ENCODE data around the gene RAB15. TPM values are rescaled to one million over a fixed set of nuclear protein-coding genes. Genes with fewer than 3 reads are reported as not detected.

RAB15 gene
- total RNA-seq, 1 donor from 2014 or later: 27.5 TPM

DNA sequence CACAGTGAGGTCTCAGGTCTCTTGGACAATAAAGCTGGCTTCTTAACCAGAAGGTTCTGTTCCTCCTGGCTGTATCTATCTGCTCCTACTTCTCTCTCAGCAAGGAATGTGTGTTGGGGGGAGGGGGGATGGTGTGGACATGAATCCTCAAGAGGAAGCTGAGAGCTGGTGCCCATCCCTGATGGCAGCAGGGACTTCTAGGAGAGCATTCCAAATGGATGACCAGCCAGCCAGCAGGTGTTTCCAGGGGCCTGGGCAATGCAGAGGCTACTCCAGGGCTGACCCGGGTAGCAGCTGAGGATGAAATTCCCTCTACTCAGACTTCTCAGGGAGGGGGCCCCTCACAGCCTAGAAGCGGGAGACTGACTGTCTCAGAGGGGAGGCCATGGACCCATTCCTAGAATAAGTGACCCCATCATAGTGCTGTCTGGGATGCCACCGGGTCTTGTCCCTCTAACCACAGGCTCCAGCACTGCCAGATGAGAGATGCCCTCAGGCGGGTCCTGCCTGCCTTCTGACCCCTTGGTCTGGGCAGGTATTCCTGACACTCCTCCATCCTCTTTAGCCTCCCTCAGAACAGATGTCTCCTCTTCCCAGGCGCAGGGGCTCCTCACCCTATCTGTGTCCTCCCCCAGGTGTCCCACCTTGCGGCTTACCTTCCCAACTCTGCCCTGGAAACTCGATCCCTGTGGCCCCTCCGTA lies 1.2 kb downstream of the RAB15 start:
- Mint-ChIP-seq H3K9me3 (ENCODE audit: unreplicated experiment) (no peaks in the 10 kb centered on the region), H3K4me3 (ENCODE audit: unreplicated experiment) (peak overlapping the region; percentile 76), H3K36me3 (ENCODE audit: unreplicated experiment) (no peaks in the 10 kb centered on the region), H3K4me1 (ENCODE audit: unreplicated experiment) (peaks cover 34% of the 10 kb centered on the region), H3K27me3 (ENCODE audit: unreplicated experiment) (peaks cover under 1% of the 10 kb centered on the region), H3K27ac (ENCODE audit: unreplicated experiment) (no peak overlapping the region)
- DNase-seq (ENCODE audit: extremely low spot score, unreplicated experiment): no peak
- TF ChIP-seq, protein P1, sequence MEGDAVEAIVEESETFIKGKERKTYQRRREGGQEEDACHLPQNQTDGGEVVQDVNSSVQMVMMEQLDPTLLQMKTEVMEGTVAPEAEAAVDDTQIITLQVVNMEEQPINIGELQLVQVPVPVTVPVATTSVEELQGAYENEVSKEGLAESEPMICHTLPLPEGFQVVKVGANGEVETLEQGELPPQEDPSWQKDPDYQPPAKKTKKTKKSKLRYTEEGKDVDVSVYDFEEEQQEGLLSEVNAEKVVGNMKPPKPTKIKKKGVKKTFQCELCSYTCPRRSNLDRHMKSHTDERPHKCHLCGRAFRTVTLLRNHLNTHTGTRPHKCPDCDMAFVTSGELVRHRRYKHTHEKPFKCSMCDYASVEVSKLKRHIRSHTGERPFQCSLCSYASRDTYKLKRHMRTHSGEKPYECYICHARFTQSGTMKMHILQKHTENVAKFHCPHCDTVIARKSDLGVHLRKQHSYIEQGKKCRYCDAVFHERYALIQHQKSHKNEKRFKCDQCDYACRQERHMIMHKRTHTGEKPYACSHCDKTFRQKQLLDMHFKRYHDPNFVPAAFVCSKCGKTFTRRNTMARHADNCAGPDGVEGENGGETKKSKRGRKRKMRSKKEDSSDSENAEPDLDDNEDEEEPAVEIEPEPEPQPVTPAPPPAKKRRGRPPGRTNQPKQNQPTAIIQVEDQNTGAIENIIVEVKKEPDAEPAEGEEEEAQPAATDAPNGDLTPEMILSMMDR (IDR thresholded peaks at IDR 0.05): no peak

DNA sequence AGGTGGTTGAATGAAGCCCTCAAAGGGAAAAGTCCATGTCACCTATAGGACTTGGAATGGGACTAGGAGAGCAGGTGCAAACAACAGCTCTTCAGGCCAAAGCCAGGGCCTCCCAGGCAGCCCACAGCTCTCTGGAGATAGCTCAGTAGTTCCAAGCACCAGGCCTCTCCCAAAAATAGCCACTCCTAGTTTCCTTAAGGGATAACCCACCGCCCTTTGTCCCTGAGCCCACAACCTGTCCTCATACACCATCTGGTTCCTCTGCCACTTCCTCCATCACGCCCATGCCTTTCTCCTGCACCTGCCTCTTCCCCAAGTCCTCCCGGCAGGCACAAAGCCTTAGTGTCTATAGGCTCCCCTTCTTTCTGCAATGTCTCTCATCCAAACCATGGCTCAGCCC lies 2.1 kb downstream of the RAB15 start:
- H3K27me3 Mint-ChIP-seq (ENCODE audit: unreplicated experiment): no peaks in the 10 kb centered on the region

DNA sequence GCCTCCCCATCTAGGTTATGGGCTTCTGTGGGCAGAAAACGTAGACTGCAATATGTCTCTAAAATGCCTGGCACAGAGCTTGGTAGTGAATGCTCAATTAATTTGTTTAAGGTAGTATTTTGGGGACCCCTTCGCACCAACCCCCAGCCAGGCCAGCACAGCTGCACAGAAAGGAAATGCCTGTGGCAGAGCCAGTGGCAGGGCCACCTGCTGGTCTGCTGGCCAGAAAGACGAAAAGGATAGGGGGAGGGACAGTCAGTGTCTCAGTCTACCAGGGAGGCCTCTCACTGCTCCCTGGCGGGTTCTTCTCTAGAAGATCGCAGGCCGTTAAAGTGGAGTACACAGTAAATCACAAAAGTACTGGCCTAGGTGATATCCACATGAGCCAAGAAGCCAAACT lies 3.5 kb downstream of the RAB15 start:
- H3K4me1 Mint-ChIP-seq (ENCODE audit: unreplicated experiment): peaks cover 38% of the 10 kb centered on the region
- H3K4me3 Mint-ChIP-seq (ENCODE audit: unreplicated experiment): no peak overlapping the region
- H3K27me3 Mint-ChIP-seq (ENCODE audit: unreplicated experiment): no peaks in the 10 kb centered on the region
- TF ChIP-seq, protein P1 (IDR thresholded peaks at IDR 0.05): no peak
- H3K27ac Mint-ChIP-seq (ENCODE audit: unreplicated experiment): peak overlapping the region; percentile 55
- no peak for DNase-seq (ENCODE audit: extremely low spot score, unreplicated experiment)
- H3K36me3 Mint-ChIP-seq (ENCODE audit: unreplicated experiment): no peaks in the 10 kb centered on the region
- H3K9me3 Mint-ChIP-seq (ENCODE audit: unreplicated experiment): no peaks in the 10 kb centered on the region

More for the DNA sequence above, 2.1 kb downstream of the RAB15 start:
- H3K27ac Mint-ChIP-seq (ENCODE audit: unreplicated experiment): no peak overlapping the region
- no peaks in the 10 kb centered on the region for H3K36me3 Mint-ChIP-seq (ENCODE audit: unreplicated experiment)
- H3K9me3 Mint-ChIP-seq (ENCODE audit: unreplicated experiment): no peaks in the 10 kb centered on the region
- peak overlapping the region; percentile 14 for H3K4me3 Mint-ChIP-seq (ENCODE audit: unreplicated experiment)
- peaks cover 34% of the 10 kb centered on the region for H3K4me1 Mint-ChIP-seq (ENCODE audit: unreplicated experiment)
- no peak for DNase-seq (ENCODE audit: extremely low spot score, unreplicated experiment)
- TF ChIP-seq, protein P1 (IDR thresholded peaks at IDR 0.05): no peak

DNA sequence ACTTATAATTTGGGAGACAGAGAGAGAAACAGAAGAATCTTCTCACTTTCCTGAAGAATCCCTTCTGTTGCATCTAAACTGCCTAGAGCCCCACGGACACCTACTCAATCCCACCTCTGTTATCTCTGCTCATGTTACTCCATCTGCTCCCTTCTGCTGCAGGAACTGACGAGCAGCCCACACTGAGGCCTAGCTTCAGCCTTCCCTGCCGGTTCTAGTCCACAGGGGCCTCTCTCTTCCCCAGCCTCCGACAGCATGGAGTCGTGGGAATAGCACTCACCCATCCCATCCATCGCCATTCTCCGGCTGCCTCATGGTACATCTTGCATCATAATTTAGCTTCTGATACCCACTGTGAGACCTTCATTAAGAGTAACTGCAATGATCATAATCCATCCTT lies 4.0 kb downstream of the RAB15 start:
- no peak overlapping the region for H3K4me3 Mint-ChIP-seq (ENCODE audit: unreplicated experiment)
- no peaks in the 10 kb centered on the region for H3K9me3 Mint-ChIP-seq (ENCODE audit: unreplicated experiment)
- DNase-seq (ENCODE audit: extremely low spot score, unreplicated experiment): no peak
- TF ChIP-seq, protein P1 (IDR thresholded peaks at IDR 0.05): no peak
- peaks cover 38% of the 10 kb centered on the region for H3K4me1 Mint-ChIP-seq (ENCODE audit: unreplicated experiment)
- no peaks in the 10 kb centered on the region for H3K27me3 Mint-ChIP-seq (ENCODE audit: unreplicated experiment)
- peak overlapping the region; percentile 55 for H3K27ac Mint-ChIP-seq (ENCODE audit: unreplicated experiment)
- no peaks in the 10 kb centered on the region for H3K36me3 Mint-ChIP-seq (ENCODE audit: unreplicated experiment)

DNA sequence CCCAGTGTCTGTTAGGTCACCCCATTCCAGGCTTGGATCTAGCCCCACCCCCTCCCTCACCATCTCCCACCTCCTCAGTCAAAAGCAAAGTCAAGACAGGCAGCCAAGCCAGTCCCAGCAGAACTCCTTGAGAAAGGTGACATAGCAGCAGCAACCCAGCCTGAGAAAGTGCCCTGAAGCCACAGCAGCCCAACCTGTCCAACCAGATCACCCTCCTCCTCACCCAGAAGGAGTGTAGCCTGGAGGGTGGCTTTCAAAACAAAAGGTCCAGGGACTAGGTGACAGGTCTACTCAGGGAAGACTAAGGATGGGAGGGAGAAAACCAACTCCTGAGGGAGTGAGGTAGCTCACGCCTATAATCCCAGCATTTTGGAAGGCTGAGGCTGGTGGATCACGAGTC lies 5.2 kb downstream of the RAB15 start:
- Mint-ChIP-seq H3K27ac (ENCODE audit: unreplicated experiment) (no peak overlapping the region), H3K36me3 (ENCODE audit: unreplicated experiment) (no peaks in the 10 kb centered on the region)

More for the DNA sequence above, 5.2 kb downstream of the RAB15 start:
- no peak for DNase-seq (ENCODE audit: extremely low spot score, unreplicated experiment)
- Mint-ChIP-seq H3K27me3 (ENCODE audit: unreplicated experiment) (no peaks in the 10 kb centered on the region), H3K4me1 (ENCODE audit: unreplicated experiment) (peaks cover 38% of the 10 kb centered on the region), H3K9me3 (ENCODE audit: unreplicated experiment) (no peaks in the 10 kb centered on the region), H3K4me3 (ENCODE audit: unreplicated experiment) (no peak overlapping the region)
- TF ChIP-seq, protein P1 (IDR thresholded peaks at IDR 0.05): no peak
